Activated CD4-positive, CD25-positive, alpha-beta regulatory T cell treated with anti-CD3 and anti-CD28 coated beads, Interleukin-2, amount 50 U/mL, for 72 hours (primary cell): ENCODE measurements around the gene DMRTC2.
A peak's percentile ranks its signal among the peaks of the same experiment; 100 is the strongest.
"Not testable (repeated sequence)": the region's sequence is repeated elsewhere in the genome, so short reads cannot be mapped to it uniquely, and the experiment has no call there.

Source experiments
- DNase-seq: peaks from one replicate; pipeline ENCODE4 v3.0.0; 2021

Gene DMRTC2

DNA sequence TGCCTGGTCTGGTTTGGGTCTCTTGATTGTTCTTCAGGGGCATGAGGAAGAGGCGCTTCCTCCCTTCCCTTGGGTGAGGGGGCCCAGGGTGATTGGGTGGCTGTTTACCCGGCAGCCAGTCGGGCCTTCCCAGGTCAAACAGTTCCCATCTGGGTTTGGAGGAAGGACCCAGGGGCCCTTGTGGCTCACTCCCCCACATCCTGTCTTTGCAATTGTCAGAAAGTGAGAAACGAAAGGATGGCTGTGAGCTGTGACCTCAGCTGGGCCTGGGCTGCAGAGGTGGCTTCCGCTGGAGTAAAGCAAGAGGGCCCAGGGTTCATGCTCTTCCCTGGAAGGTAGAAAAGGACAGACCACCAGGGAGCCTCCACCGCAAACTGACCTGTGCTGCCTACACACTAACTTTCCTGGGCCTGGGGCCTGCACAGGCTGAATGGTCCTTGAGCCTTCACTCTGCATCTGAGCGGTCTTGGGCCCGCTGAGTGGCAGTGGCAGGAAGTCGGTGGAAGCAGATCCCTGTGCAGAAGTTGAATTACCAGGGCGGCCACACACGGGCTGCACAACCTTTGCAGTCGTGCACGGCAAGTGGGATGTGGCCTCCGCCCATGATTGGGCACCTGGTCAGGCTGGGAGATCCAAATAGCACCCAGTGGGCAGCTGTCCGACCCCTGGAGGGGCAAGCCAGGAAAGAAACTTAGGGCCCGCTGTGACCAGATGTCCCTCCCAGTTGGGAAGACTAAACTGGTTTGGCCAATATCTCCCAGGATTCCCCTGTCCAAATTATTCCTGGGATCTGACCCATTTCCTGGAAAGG is 26.9 kb downstream of the DMRTC2 start:
- DNase-seq = peak; percentile 56

DNA sequence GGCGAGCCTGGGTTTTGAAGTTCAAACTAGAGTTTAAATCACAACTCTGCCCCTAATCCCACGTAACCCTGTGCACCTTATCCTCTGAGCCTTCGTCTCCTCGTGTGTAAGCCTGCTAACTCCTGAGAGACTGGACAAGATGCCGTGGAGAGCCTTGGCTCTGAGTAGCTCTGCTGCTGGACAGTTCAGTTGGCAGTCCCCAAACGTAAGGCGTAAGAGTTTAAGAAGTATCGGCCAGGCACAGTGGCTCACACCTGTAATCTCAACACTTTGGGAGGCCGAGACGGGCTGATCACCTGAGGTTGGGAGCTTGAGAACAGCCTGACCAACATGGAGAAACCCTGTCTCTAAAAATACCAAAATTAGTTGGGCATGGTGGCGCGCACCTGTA is 27.5 kb downstream of the DMRTC2 start:
- no peak for DNase-seq

DNA sequence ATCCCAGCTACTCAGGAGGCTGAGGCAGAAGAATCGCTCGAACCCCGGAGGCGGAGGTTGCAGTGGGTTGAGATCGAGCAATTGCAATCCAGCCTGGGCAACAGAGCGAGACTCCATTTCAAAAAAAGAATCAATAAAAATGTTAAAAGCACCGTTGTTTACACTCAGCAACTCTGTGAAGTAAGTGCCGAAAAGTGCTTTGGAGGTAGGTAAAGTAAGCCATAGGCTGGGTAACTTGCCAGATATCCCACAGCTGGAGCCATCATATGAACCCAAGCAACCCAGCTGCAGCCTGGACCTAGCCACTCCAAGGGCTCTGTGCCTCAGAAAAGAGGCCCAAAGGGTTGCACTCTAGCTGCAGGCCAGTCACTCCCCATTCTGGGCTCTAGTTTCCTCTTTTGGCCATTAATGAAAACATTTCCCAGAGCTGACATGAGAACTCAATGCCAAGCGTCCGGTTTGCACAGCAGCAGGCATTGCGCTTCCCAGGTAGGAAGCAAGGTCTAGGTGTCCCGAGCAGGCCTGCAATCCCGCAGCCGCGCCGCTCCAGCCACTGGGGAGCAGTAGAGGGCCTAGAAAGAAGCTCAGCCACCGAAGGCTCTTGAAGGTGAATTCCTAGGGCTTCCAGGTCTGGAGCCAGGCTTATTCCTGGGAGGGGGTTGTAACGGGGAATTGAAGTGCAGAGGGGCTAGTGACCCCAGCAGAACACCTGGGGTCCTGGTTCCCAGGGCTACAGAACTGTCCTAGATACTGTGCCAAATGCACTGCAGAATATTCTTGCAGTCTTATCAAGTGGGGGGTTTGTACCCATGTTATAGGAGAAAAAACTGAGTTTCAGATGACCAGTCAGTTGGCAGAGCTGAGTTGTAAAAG is 28.2 kb downstream of the DMRTC2 start:
- DNase-seq = peak; percentile 59

DNA sequence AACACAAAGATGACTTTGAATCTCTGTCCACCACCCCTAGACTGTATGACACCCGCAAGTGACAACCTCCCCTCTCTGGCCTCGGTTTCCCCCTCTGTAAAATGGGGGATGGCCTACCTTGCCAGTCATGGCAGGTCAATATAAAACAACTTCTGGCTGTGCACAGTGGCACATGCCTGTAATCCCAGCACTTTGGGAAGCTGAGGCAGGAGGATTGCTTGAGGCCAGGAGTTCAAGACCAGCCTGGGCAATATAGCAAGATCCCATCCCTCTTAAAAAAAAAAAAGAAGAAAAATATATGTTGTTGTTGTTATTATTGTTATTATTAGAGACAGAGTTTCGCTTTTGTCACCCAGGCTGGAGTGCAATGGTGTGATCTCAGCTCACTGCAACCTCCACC is 31.1 kb downstream of the DMRTC2 start:
- DNase-seq = not testable (repeated sequence)

DNA sequence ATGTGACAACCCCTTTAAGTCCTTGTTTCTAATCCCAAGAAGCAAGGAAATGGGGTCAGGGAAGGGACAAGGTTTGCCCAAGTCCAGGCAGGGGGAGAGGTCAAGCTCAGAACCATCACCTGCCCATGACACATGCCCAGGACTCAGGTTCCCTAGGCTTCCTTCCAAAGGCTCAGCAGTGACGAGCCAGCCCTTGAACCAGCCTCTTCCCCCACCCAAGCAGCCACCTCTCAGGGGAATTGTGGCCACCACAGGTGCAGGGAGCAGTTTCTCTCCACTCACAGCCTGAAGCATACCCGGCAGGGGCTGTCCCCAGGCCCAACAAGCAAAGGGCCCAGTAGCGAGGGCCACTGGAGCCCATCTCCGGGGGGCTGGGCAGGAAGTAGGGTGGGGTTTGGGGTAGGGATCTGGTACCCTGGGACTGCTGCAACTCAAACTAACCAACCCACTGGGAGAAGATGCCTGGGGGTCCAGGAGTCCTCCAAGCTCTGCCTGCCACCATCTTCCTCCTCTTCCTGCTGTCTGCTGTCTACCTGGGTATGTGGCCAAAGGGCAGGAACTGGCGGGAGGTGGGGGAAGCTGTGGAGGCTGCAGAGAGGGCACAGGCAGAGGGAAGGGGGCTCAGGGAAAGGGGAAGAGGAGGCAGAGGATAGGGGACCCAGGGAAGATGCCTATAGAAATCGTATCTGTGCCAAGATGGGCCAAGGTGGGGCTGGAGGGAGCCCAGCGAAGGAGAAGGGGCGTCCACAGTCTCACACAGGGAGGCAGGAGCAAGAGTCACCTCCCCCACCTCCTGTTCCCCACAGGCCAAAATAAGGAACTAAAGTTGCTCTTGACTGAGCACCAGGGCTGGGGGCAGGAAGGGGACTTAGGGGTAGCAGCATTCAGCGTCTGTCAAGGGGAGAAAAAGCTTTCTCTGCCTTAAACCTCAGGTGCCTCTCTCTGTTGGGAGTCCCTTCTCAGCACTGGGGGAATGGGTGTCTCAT is 32.3 kb downstream of the DMRTC2 start, which contains the start of gene CD79A:
Gene CD79A, plus strand, starts transcription at position 433 of the 986 bp plus-strand sequence. Its CDS starts 26 bp downstream, at position 459.
- no peak for DNase-seq

DNA sequence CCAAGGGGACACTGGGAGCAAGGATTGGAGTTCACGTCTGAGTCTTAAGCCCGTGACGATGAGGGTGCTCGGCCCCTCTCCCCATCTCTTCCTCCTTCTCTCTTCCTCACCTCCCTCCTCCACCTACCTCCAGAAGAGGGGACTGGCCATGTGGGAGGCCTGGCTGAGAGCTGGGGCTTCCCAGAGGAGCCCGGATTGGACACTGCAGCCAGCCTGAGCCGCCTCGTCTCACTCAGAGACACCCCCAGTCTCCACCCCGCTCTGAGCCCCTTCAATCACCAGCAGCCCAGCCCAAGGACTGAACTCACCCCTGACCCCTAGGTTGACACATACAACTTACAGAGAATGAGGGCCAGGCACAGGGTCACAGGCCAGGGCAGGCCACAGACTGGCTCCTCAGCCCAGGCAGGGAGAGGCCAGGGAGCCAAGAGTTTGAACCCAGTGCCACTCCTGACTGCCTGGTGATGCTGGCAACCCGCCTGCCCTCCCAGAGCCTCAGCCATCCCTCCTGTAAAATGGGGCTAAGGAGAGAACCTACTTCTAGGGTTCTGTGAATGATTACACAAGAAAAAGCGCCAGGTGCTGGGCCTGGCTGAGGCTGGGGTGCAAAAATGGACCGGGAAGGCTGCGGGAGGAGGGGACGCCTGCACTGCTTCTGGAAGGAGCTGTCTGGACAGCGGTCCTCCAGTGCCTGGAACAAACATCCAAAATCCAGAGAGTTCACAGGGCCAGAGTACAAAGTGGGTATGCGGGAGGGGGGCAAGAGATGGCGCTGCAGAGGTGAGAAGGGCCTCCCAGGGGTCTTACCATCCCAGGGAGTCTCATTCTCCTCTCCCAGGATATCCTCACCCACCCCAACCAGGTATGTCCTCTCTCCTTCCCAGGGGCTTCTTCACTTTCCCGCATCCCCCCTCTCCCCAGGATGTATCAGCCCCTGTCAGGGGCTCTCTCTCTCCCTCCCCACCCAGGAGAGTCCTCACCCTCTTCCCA is 33.4 kb downstream of the DMRTC2 start:
- no peak for DNase-seq

DNA sequence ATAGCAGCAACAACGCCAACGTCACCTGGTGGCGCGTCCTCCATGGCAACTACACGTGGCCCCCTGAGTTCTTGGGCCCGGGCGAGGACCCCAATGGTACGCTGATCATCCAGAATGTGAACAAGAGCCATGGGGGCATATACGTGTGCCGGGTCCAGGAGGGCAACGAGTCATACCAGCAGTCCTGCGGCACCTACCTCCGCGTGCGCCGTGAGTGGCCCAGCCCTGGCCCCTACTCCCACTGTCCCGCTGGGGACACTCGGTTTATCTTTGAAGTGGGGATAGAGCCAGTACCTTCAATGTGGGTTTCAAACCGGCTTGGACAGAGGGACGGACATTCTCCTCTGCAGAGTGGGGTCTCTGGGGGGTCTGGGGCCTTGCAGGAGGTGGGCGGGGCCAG is 34.2 kb downstream of the DMRTC2 start:
- DNase-seq = no peak

DNA sequence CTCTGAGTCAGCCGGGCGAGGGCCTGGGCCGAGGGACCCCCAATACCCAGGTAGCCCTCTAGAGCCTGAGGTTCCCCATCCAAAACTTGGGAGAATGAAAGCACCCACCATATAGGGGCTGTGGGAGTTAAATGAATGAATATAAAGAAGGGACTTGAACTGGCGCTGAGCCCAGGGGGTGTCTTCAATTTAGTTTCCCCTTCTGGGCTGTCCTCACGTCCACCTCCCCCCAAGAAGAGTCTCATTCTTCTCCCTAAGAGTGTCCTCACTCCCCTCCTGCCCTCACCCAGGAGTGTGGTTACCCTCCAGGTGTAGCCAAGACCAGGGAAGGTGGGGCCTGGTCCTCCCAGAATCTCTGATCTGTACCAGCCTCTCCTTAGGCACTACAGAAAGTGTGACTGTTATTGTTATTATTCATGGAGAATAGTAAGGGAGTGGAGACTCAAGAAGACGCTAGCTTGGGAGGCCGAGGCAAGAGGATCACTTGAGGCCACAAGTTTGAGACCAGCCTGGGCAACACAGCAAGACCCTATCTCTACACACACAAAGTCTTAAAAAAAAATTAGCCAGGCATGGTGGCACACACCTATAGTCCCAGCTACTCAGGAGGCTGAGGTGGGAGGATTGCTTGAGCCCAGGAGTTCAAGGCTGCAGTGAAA is 35.0 kb downstream of the DMRTC2 start:
- no peak for DNase-seq

DNA sequence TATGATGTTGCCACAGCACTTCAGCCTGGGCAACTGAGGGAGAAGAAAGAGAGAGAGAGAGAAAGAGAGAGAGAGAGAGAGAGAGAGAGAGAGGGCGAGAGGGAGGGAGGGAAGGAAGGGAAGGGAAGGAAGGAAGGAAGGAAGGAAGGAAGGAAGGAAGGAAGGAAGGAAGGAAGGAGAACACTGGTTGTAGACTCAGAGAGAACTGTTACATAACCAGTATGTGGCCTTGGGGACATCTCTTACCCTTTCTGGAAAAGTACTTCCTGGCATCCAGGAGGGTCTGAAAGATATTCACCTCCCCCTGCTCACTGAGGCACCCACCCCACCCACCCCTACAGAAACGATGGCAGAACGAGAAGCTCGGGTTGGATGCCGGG is 35.5 kb downstream of the DMRTC2 start:
- DNase-seq = no peak

DNA sequence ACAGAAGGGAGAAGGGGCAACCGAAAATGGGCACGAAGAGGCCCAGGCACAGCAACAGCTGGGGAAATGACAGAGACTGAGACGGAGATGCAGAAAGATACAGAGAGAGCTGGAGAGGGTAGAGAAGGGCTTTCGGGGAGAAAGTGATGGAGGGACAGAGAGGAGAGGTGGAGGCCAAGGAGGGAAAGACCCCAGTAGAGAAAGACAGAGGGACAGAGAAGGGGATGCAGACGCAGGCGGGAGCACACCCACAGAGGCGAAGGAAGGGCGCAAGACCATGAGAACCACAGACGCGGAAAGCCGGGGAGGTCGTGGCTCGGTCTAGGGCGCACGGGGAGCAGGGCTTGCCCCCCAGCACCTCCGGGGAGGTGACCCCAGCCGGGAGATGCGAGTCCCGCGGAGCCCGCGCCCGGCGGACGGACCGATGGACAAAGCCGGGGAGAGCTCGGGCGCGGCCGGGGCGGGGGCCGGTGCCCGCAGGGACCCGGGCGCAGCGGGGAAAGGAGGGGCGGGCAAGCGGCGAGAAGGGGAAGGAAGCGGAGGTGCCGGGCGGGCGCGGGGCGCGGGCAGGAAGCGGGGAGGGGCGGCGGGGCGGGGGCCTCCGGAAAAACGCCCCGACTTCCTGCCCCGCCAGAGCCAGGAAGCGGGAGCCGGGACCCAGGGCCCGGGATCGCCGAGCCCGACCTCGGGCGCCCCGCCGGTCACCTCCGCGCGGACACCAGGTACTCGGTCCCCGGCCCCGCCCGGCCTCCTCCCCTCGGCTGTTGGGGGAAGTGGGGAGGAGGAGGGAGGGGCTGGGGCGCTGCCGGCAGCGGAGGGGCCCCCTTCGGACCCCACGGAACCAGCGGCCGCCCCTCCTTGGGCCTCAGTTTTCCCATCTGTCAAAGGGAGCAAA is 38.0 kb downstream of the DMRTC2 start, which contains the start of gene ARHGEF1:
Gene ARHGEF1, plus strand, starts transcription at position 617 of the 895 bp plus-strand sequence. CDS start 4,899 bp downstream, outside the sequence.
- DNase-seq = peak; percentile 66

DNA sequence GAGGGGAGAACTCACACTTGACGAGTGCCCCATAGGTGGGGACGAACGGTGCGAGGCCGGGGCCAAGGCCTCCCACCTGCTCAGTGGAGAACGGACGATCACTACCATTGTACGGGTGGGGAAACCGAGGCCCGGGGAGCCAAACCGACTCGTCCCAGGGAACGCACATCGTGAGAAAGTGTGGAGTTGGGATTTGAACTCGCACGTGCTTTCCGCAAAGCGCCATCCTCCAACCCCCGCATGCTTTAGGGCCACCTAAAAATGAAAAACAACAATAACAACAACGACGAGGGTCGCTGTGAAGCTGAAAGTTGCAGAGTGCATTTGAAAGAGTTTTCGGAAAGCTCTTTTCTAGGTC is 38.6 kb downstream of the DMRTC2 start:
- DNase-seq = no peak

DNA sequence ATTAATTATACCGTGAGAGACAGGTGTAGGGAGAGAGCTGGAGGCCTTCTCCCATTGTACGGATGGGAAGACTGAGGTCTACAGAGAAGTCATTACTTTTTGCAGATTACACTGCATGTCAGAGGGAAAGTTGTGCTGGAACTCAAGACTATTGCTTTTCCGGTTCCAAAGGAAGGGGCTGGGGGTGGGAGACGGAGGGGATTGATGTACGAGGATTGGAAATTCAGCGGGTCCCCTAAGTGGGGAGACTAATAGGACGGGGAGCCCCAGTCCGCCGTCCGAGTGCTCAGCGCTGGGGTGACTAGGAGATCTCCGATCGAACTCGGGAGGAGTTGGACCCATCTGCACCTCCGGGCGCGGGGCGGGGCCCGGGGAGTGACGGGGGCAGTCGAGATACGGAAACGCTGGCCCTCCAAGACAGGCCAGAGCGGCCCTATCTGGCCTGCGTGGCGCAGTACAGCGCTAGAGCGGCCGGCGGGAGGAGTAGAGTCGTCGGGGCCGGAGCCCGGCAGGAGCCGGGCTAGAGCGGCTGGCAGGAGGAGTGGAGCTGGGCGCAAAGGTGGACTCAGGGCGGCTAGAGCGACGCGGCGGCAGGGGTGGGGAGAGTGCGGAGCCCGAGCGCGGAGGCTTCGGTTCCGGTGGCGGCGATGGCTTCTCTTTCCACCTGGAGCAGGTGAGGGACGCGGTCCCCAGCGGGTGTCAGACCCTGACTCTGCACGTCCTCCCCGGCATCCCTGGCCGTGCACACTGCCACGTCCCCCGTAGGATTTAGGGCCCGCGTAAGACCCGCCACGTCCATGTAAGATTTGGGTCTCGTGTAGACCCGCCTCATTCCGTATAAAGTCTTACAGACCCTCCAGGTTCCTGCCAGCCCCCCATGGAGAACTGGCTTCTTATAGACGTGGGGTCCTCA is 39.2 kb downstream of the DMRTC2 start:
- DNase-seq = peak; percentile 86

DNA sequence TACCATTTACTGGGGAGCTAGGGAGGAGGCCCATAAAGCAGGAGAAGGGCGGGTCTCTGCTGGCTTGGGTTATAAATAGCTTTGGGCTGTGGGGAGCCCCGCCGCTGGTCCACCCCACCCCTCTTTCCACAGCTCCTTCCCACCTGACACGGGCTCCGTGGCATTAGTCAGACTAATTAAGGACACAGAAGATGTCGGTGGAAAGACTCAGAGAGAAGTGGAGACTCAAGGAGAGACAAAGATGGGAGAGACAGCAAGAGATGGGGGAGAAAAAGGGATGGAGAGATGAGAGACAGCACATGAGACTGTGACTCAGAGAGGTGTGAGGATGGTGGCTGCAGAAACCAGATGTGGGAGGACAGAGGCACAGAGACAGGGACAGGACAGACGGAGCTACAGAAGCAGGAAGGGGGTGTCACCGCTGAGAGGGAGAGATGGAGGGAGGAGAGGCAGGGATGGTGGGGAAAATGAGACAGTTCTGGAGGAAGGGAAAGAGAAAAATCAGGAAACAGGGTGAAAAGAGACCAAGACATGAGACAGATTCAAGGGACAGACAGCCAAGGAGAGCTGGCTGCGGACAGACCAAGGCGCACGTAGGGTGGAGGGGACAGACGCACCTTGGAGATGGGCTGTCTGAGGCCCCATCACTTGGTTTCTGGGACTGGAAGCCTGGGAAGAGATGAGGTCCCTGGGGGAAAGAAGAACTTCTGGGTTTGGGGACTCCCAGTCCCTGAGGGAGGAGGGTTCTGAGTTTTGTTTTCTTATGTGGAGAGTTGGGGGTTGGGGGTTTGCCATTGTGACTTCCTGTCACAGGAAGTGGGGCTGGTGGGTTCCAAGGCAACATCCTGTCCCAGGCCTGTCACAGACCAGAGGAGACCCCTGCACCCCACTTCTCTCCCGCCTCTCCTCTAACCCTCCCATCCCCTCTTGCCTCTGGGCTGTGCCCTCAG is 42.2 kb downstream of the DMRTC2 start:
- DNase-seq = peak; percentile 66

DNA sequence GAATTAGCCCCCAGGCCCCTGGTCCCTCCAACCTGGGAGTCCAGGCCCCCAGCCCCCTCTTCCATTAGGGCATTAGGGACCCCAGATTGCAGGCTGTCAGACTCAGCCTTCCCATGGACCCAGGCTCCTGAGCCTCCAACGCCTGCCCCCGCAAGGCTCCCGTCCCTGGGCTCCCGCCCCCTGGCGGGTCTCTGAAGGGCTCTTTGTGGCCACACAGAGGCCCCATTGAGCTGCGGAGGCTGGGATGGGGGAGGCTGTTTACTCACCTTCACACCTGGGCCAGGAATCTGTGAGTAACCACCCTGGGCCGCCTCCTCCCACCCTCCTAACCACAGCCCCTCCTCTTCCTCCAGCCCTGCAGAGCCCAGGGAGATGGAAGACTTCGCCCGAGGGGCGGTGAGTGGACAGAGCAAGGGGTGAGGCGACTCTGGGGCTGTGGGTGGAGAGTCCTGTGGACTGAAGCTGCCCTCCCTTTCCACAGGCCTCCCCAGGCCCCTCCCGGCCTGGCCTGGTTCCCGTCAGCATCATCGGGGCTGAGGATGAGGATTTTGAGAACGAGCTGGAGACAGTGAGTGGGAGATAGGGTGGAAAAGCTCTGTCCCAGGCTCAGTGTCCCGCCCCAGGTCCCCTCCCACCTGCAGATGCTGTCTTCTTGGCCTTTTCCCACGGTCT is 43.0 kb downstream of the DMRTC2 start:
- DNase-seq = peak; percentile 74

DNA sequence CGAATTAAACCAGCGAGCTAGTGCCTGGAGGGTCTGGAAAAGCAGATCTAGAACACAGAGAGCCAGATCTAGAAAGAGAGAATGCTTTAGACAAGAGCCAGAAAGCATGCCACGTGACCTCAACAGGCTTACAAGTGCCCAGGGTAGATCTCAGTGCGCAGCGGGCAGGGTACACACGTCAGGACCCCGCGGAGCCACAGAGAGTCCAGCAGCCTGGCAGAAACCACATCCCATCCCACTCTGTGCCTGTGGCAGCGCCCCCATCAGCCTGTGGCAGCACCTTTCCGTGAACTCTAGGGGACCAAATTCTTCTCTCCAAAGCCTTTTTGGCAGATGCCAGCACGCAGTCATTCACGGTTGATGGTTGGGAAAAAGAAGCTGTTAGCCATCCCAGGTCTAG is 44.1 kb downstream of the DMRTC2 start:
- DNase-seq = no peak

DNA sequence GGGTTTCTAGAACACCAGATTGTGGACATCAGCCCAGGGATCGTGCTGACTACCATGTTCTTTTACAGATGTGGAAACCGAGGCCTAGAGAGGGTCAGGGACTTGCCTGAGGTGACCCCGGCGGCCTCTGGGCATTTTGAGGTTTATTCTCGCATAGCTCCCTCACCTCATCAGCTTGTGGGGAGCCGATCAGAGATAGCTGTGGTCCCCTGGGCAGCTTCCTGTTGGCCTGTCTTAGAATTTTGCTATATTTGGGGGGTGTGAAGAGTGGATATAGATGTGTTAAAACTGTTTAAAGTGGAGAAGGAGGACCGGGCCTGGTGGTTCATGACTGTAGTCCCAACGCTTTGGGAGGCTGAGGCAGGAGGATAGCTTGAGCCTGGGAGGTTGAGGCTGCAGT is 45.1 kb downstream of the DMRTC2 start:
- no peak for DNase-seq

DNA sequence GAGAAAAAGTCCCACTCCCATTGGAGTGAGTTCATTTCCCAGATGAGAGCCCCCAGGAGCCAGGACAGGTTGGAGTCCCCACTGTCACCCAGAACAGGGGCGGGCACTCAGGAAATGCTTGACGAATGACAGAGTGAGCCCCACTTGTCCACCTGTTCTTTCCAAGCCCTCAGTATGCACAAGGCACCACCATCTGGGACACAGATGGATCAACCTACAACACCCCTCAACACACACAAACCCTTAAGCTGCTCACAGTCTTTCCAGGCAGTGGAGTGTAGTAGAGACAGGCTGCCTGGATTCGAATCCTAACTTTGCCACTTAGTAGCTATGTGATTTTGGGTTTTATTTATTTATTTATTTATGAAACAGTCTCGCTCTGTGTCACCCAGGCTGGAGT is 46.1 kb downstream of the DMRTC2 start:
- DNase-seq = no peak
